ENCODE data around the gene LHB.
"Not testable (repeated sequence)": the region's sequence is repeated elsewhere in the genome, so short reads cannot be mapped to it uniquely, and the experiment has no call there.

Gene LHB

DNA sequence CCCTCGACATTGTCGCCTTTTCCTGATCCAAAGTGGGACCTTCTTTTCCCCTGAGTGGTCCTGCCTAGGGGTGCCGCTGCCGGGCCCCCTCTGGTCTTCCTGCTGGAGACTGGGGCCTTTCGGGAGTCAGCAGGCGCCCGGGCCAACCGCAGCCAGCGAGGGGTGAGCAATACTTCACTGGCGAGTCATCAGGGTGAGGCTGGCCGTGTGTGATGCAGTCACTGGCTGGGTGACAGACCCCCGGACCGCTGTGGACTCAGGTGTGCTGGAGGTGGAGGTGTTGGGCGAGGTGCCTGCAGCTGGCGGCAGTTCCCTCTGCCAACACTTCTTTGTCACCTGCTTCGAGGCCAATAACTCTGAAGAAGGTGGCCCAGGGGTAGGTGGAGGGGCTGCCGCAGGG is 25.3 kb upstream of the LHB start:
- no peak overlapping the region for H3K4me3 ChIP-seq (ENCODE audit: low read depth, low read length)
- TF ChIP-seq, protein P1, sequence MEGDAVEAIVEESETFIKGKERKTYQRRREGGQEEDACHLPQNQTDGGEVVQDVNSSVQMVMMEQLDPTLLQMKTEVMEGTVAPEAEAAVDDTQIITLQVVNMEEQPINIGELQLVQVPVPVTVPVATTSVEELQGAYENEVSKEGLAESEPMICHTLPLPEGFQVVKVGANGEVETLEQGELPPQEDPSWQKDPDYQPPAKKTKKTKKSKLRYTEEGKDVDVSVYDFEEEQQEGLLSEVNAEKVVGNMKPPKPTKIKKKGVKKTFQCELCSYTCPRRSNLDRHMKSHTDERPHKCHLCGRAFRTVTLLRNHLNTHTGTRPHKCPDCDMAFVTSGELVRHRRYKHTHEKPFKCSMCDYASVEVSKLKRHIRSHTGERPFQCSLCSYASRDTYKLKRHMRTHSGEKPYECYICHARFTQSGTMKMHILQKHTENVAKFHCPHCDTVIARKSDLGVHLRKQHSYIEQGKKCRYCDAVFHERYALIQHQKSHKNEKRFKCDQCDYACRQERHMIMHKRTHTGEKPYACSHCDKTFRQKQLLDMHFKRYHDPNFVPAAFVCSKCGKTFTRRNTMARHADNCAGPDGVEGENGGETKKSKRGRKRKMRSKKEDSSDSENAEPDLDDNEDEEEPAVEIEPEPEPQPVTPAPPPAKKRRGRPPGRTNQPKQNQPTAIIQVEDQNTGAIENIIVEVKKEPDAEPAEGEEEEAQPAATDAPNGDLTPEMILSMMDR (conservative IDR thresholded peaks at IDR 0.05; ENCODE audit: low read depth, low read length), result no peak
- peak; percentile 28 for DNase-seq (ENCODE audit: low read depth)

DNA sequence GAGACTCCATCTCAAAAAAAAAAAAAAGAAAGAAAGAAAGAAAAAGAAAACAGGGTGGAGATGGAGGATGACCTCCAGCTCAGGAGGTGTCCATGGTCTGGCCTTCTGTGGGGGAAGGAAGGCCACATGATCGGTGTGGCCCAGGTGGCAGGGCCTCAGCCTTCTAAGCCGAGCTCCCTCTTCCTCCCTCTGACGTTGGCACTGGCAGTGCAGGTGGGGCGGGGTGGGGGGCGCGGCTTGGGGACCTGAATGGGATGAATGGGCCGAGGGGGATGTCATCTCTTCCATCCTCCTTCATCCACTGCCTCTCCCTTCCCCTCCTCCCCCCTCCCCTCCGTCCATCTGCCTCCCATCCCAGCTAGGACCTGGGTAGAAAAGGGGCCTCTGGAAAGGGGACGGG is 22.8 kb upstream of the LHB start:
- H3K4me3 ChIP-seq (ENCODE audit: low read depth, low read length); DNase-seq (ENCODE audit: low read depth): not testable (repeated sequence)

DNA sequence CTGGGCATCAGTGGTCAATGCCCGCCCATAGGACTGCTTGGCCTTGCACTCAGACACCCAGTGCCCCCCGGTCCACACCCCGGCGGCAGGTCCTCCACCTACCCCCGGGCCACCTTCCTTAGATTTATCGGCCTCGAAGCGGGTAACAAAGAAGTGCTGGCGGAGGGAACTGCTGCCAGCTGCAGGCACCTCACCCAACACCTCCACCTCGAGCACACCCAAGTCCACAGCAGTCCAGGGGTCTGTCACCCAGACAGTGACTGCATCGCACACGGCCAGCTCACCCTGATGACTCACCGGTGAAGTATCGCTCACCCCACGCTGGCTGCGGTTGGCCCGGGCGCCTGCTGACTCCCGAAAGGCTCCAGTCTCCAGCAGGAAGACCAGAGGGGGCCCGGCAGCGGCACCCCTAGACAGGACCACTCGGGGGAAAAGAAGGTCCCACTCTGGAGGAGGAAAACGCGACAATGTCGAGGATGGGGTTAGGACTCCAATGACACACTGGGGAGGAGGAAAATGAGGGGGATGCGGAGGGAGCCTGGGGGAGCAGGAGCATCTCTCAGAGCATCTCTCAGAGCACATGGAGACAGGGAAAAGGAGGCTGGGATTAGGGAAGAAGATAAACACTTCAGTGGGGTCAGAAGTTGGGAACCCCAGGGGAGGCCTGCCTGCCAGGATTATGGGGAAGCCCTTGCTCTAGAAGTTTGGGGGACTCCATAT is 21.8 kb upstream of the LHB start:
- peak; percentile 65 for DNase-seq (ENCODE audit: low read depth)
- H3K4me3 ChIP-seq (ENCODE audit: low read depth, low read length), result not testable (repeated sequence)

- DNase-seq (ENCODE audit: low read depth); H3K4me3 ChIP-seq (ENCODE audit: low read depth, low read length): not testable (repeated sequence)
These were observed 21.2 kb upstream of the LHB start for GRCh38 chr19:49038111-49038510.

DNA sequence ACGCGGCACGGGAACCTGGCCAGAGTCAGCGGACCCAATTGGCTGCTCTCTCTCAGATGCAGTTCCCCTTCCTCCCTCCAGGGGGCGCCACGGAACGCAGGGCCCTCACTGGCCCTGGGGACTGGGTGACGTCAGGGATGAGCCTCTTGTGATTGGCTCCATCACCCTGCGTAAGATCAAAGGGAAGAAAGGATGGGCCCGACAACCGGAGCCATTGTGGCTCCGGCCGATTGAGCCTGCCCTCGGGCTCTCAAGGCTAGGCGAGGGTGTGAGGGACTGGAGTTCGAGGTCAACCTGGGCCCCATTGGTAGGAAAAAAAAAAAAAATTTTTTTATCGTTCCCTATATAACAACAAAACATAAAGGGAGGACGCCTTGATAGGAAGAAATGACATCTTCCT is 19.9 kb upstream of the LHB start, which contains the start of gene CGB1:
CGB1 (minus strand) TSS at position 81 of the 400 bp plus-strand sequence. CDS start 184 bp downstream, outside the sequence.
- TF ChIP-seq, protein P1 (conservative IDR thresholded peaks at IDR 0.05; ENCODE audit: low read depth, low read length), result peak; percentile 49
- DNase-seq (ENCODE audit: low read depth); H3K4me3 ChIP-seq (ENCODE audit: low read depth, low read length): not testable (repeated sequence)

DNA sequence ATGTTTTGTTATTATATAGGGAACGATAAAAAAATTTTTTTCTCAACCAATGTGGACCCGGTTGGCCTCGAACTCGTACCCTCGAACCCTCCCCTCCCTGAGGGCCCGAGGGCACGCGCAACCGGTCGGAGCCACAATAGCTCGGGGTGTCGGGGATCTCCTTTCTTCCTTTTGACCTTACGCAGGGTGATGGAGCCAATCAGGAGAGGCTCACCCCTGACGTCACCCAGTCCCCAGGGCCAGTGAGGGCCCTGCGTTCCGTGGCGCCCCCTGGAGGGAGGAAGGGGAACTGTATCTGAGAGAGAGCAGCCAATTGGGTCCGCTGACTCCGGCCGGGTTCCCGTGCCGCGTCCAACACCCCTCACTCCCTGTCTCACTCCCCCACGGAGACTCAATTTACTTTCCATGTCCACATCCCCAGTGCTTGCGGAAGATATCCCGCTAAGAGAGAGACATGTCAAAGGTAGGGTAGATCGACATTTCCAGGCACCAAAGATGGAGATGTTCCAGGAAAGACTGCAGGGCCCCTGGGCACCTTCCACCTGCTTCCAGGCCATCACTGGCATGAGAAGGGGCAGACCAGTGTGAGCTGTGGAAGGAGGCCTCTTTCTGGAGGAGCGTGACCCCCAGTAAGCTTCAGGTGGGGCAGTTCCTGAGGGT is 14.9 kb upstream of the LHB start, which contains the start of gene CGB2:
CGB2 (plus strand) TSS at position 249 of the 660 bp plus-strand sequence; CDS start at position 455, 206 bp downstream.
- not testable (repeated sequence) for H3K4me3 ChIP-seq (ENCODE audit: low read depth, low read length); DNase-seq (ENCODE audit: low read depth)
- TF ChIP-seq, protein P1 (conservative IDR thresholded peaks at IDR 0.05; ENCODE audit: low read depth, low read length), result peak; percentile 38

DNA sequence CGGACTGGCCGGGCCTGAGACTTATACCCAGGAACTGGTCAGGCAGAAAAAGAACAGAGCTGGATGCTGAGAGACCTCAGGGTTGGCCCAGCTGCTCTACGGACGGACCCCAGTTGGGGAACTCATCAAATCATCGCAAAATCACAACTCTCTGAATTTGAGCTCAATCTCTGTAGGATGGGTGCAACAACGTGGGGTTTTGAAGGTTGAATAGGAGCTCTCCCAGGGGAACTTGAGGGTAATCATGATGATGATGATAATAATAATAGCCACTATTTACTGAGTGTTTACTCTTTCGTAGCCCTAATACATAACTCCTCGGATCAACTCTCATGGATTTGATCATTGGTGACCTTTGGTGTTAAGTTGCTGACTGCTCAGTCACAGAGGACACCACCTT is 13.4 kb upstream of the LHB start:
- DNase-seq (ENCODE audit: low read depth); H3K4me3 ChIP-seq (ENCODE audit: low read depth, low read length): not testable (repeated sequence)

- DNase-seq (ENCODE audit: low read depth); H3K4me3 ChIP-seq (ENCODE audit: low read depth, low read length): not testable (repeated sequence)
These were observed 12.9 kb upstream of the LHB start for GRCh38 chr19:49029749-49030148.

- not testable (repeated sequence) for H3K4me3 ChIP-seq (ENCODE audit: low read depth, low read length); DNase-seq (ENCODE audit: low read depth)
These were observed 11.8 kb upstream of the LHB start for GRCh38 chr19:49028686-49029085.

- H3K4me3 ChIP-seq (ENCODE audit: low read depth, low read length); DNase-seq (ENCODE audit: low read depth): not testable (repeated sequence)
These were observed 8.7 kb upstream of the LHB start for GRCh38 chr19:49025599-49025998.

- DNase-seq (ENCODE audit: low read depth); H3K4me3 ChIP-seq (ENCODE audit: low read depth, low read length): not testable (repeated sequence)
These were observed 8.2 kb upstream of the LHB start for GRCh38 chr19:49025088-49025487.

DNA sequence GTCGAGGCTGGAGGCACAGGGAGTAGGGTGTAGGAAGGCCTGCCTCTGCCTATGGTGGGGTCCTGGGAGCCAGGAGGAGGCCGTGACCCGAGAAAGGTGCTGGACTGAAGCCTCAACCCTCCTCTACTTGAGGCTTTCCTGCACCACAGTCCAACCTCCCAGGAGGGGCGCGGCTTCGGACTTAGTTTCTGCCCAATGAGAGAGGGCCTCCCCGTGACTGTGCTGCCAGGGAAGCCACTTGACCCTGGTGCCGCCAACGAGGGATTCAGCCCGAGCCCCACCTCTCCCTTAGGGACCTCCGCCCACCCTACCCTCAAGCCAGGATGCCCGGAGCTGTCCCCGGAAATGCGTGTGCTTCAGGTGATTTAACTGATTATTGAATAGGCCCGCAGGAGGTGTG is 7.3 kb upstream of the LHB start, which contains the start of gene CGB3:
CGB3 (minus strand) TSS at position 101 of the 400 bp plus-strand sequence. CDS start 362 bp downstream, outside the sequence.
- DNase-seq (ENCODE audit: low read depth); H3K4me3 ChIP-seq (ENCODE audit: low read depth, low read length): not testable (repeated sequence)
